Endothelial cell (in vitro differentiated cells): ENCODE data around the gene GSE1. TPM values are rescaled to one million over a fixed set of nuclear protein-coding genes. Genes with fewer than 3 reads are reported as not detected.

ENCODE experiments used
- DNase-seq: peaks from one replicate; pipeline ENCODE4 v3.0.0; 2021; ENCODE audit warnings: low spot score
- H3K27ac Mint-ChIP-seq: one replicate; pipeline ENCODE4 v1.8.0; 2021; ENCODE audit warnings: mixed read lengths, inconsistent platforms; ENCODE audit not compliant: unreplicated experiment
- H3K27me3 Mint-ChIP-seq: one replicate; pipeline ENCODE4 v1.8.0; 2021; ENCODE audit warnings: mild to moderate bottlenecking, moderate library complexity, mixed read lengths, inconsistent platforms; ENCODE audit not compliant: unreplicated experiment
- H3K36me3 Mint-ChIP-seq: one replicate; pipeline ENCODE4 v1.8.0; 2021; ENCODE audit warnings: mild to moderate bottlenecking, low read depth, mixed read lengths, inconsistent platforms; ENCODE audit not compliant: unreplicated experiment
- H3K4me1 Mint-ChIP-seq: one replicate; pipeline ENCODE4 v1.8.0; 2021; ENCODE audit warnings: mild to moderate bottlenecking, mixed read lengths, inconsistent platforms; ENCODE audit not compliant: unreplicated experiment
- H3K4me3 Mint-ChIP-seq: one replicate; pipeline ENCODE4 v1.8.0; 2021; ENCODE audit warnings: mild to moderate bottlenecking, mixed read lengths, inconsistent platforms; ENCODE audit not compliant: unreplicated experiment
- H3K9me3 Mint-ChIP-seq: one replicate; pipeline ENCODE4 v1.8.0; 2021; ENCODE audit warnings: mixed read lengths, inconsistent platforms; ENCODE audit not compliant: unreplicated experiment
- total RNA-seq: library from RNA; stranded (reverse); fragmentation: NEBNext Ultra II Directional; extraction: Animal tissue kit (Norgen Biotek cat#: 25700); gene quantifications from one replicate; pipeline ENCODE4 v1.2.1, GENCODE V29; 2021; ENCODE audit not compliant: unreplicated experiment
- TF ChIP-seq, protein P1 (sequence below): fragments of 200-600 bp; sonication (generic); IDR thresholded peaks from one replicate; pipeline ENCODE4 v1.5.0; 2021; ENCODE audit warnings: antibody characterized with exemption; ENCODE audit not compliant: unreplicated experiment

Gene GSE1
- total RNA-seq, 1 donor from 2014 or later: 23.9 TPM

DNA sequence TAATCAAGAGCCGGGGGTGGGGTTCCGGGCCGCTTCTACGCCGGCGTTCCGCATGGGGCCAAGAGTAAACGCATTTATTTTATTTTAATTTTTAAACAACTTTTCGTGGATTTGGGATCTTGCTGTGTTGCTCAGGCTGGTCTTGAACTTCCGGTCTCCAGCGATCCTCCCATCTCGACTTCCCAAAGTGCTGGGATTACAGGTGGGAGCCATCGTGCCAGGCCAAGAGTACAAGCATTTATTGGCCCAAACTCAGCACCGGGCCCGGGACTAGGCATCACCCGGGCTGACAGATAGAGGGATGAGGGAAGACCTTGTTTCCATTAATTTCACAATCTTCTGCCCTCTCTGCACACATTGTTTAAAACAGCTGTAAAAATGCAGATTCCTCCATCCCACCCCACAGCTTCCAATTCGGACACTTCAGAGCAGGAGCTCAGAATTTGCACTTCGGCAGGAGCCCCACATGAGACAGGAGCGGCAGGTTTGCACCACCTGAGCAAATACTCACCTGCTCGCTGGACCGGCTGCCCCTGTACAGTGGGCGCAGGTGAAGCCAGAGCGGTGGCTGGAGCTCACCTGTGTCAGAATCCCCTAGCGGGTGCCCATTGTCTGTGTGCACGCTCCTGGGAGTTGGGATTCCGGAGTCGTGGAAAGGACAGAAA lies 76.3 kb downstream of the GSE1 start:
- Mint-ChIP-seq H3K9me3 (no peaks in the 10 kb centered on the region), H3K36me3 (no peaks in the 10 kb centered on the region), H3K4me1 (no peaks in the 10 kb centered on the region), H3K27me3 (peaks cover 3% of the 10 kb centered on the region), H3K27ac (no peak overlapping the region), H3K4me3 (peak overlapping the region; percentile 51)
- TF ChIP-seq, protein P1, sequence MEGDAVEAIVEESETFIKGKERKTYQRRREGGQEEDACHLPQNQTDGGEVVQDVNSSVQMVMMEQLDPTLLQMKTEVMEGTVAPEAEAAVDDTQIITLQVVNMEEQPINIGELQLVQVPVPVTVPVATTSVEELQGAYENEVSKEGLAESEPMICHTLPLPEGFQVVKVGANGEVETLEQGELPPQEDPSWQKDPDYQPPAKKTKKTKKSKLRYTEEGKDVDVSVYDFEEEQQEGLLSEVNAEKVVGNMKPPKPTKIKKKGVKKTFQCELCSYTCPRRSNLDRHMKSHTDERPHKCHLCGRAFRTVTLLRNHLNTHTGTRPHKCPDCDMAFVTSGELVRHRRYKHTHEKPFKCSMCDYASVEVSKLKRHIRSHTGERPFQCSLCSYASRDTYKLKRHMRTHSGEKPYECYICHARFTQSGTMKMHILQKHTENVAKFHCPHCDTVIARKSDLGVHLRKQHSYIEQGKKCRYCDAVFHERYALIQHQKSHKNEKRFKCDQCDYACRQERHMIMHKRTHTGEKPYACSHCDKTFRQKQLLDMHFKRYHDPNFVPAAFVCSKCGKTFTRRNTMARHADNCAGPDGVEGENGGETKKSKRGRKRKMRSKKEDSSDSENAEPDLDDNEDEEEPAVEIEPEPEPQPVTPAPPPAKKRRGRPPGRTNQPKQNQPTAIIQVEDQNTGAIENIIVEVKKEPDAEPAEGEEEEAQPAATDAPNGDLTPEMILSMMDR: no peak
- no peak for DNase-seq

GRCh38 chr16:85689950-85690320 lies 76.8 kb downstream of the GSE1 start:
- Mint-ChIP-seq H3K36me3 (no peaks in the 10 kb centered on the region), H3K4me3 (no peak overlapping the region), H3K9me3 (no peaks in the 10 kb centered on the region), H3K27ac (no peak overlapping the region), H3K27me3 (peaks cover 3% of the 10 kb centered on the region), H3K4me1 (no peaks in the 10 kb centered on the region)
- no peak for DNase-seq
- TF ChIP-seq, protein P1: no peak

GRCh38 chr16:85690469-85691064 lies 77.4 kb downstream of the GSE1 start:
- TF ChIP-seq, protein P1: no peak
- no peaks in the 10 kb centered on the region for H3K36me3 Mint-ChIP-seq
- no peak for DNase-seq
- H3K4me3 Mint-ChIP-seq: no peak overlapping the region
- no peak overlapping the region for H3K27ac Mint-ChIP-seq
- H3K9me3 Mint-ChIP-seq: no peaks in the 10 kb centered on the region
- H3K27me3 Mint-ChIP-seq: peaks cover 3% of the 10 kb centered on the region
- no peaks in the 10 kb centered on the region for H3K4me1 Mint-ChIP-seq

- Mint-ChIP-seq H3K4me3 (no peak overlapping the region), H3K27me3 (no peaks in the 10 kb centered on the region), H3K9me3 (no peaks in the 10 kb centered on the region), H3K27ac (no peak overlapping the region), H3K36me3 (no peaks in the 10 kb centered on the region), H3K4me1 (no peaks in the 10 kb centered on the region)
- DNase-seq: no peak
- TF ChIP-seq, protein P1: no peak
These were observed 82.3 kb downstream of the GSE1 start for GRCh38 chr16:85695196-85696128.
